ENCODE results near the gene RPS6KA1. TPM values are rescaled to one million over a fixed set of nuclear protein-coding genes. Genes with fewer than 3 reads are reported as not detected.
A peak's percentile ranks its signal among the peaks of the same experiment; 100 is the strongest.
"Not testable (repeated sequence)": the region's sequence is repeated elsewhere in the genome, so short reads cannot be mapped to it uniquely, and the experiment has no call there.

RPS6KA1 gene
- total RNA-seq, 1 experiment from 2014 or later: 85.3 TPM

- Histone ChIP-seq H3K27ac (ENCODE audit: low read length) (no peak overlapping the region), H3K4me1 (ENCODE audit: low read length) (no peaks in the 10 kb centered on the region), H3K79me2 (ENCODE audit: low read length) (no peaks in the 10 kb centered on the region), H4K20me1 (ENCODE audit: insufficient read depth, low read depth, low read length) (no peaks in the 10 kb centered on the region), H3K9me2 (replicated peaks; ENCODE audit: insufficient read depth, low read length) (no peaks in the 10 kb centered on the region), H3K9me3 (ENCODE audit: low read length) (no peaks in the 10 kb centered on the region), H3K4me3 (ENCODE audit: low read length) (no peak overlapping the region), H3K27me3 (ENCODE audit: low read length) (no peaks in the 10 kb centered on the region), H3K36me3 (ENCODE audit: insufficient read depth, low read length) (no peaks in the 10 kb centered on the region), H3K9ac (ENCODE audit: low read length) (no peak overlapping the region), H2AFZ (ENCODE audit: low read length) (no peak overlapping the region), H3K4me2 (ENCODE audit: low read depth, low read length, poor library complexity, severe bottlenecking) (no peak overlapping the region)
- DNase-seq: no peak
Observed at GRCh38 chr1:26581287-26581651, 51.7 kb downstream of the RPS6KA1 start.

- Histone ChIP-seq H3K4me2 (ENCODE audit: low read depth, low read length, poor library complexity, severe bottlenecking) (no peak overlapping the region), H2AFZ (ENCODE audit: low read length) (no peak overlapping the region), H3K9me2 (replicated peaks; ENCODE audit: insufficient read depth, low read length) (no peaks in the 10 kb centered on the region), H3K27me3 (ENCODE audit: low read length) (no peaks in the 10 kb centered on the region), H3K4me1 (ENCODE audit: low read length) (no peaks in the 10 kb centered on the region), H3K4me3 (ENCODE audit: low read length) (no peak overlapping the region), H3K9ac (ENCODE audit: low read length) (no peak overlapping the region), H4K20me1 (ENCODE audit: insufficient read depth, low read depth, low read length) (no peaks in the 10 kb centered on the region), H3K9me3 (ENCODE audit: low read length) (no peaks in the 10 kb centered on the region), H3K79me2 (ENCODE audit: low read length) (no peaks in the 10 kb centered on the region), H3K36me3 (ENCODE audit: insufficient read depth, low read length) (no peaks in the 10 kb centered on the region), H3K27ac (ENCODE audit: low read length) (no peak overlapping the region)
- DNase-seq: no peak
Observed at GRCh38 chr1:26582053-26582835, 52.7 kb downstream of the RPS6KA1 start.

- H3K9me2 ChIP-seq (replicated peaks; ENCODE audit: insufficient read depth, low read length): no peaks in the 10 kb centered on the region
- no peak overlapping the region for H2AFZ ChIP-seq (ENCODE audit: low read length)
- H3K27me3 ChIP-seq (ENCODE audit: low read length): no peaks in the 10 kb centered on the region
- no peak overlapping the region for H3K27ac ChIP-seq (ENCODE audit: low read length)
- no peak for DNase-seq
- H3K9me3 ChIP-seq (ENCODE audit: low read length): no peaks in the 10 kb centered on the region
- no peaks in the 10 kb centered on the region for H3K79me2 ChIP-seq (ENCODE audit: low read length)
- H3K4me2 ChIP-seq (ENCODE audit: low read depth, low read length, poor library complexity, severe bottlenecking): no peak overlapping the region
- H3K4me1 ChIP-seq (ENCODE audit: low read length): no peaks in the 10 kb centered on the region
- H3K4me3 ChIP-seq (ENCODE audit: low read length): no peak overlapping the region
- no peak overlapping the region for H3K9ac ChIP-seq (ENCODE audit: low read length)
- H3K36me3 ChIP-seq (ENCODE audit: insufficient read depth, low read length): no peaks in the 10 kb centered on the region
- H4K20me1 ChIP-seq (ENCODE audit: insufficient read depth, low read depth, low read length): no peaks in the 10 kb centered on the region
Observed at GRCh38 chr1:26582836-26583460, 53.4 kb downstream of the RPS6KA1 start.

GRCh38 chr1:26583646-26584485 is 54.3 kb downstream of the RPS6KA1 start:
- Histone ChIP-seq H2AFZ (ENCODE audit: low read length) (no peak overlapping the region), H3K27me3 (ENCODE audit: low read length) (no peaks in the 10 kb centered on the region), H3K4me3 (ENCODE audit: low read length) (no peak overlapping the region), H3K9me2 (replicated peaks; ENCODE audit: insufficient read depth, low read length) (no peaks in the 10 kb centered on the region), H3K9ac (ENCODE audit: low read length) (no peak overlapping the region), H3K36me3 (ENCODE audit: insufficient read depth, low read length) (no peaks in the 10 kb centered on the region), H3K27ac (ENCODE audit: low read length) (no peak overlapping the region), H3K4me2 (ENCODE audit: low read depth, low read length, poor library complexity, severe bottlenecking) (no peak overlapping the region), H3K9me3 (ENCODE audit: low read length) (peaks cover under 1% of the 10 kb centered on the region), H3K4me1 (ENCODE audit: low read length) (no peaks in the 10 kb centered on the region), H3K79me2 (ENCODE audit: low read length) (no peaks in the 10 kb centered on the region), H4K20me1 (ENCODE audit: insufficient read depth, low read depth, low read length) (no peaks in the 10 kb centered on the region)
- peak; percentile 77 for DNase-seq

- H3K9me2 ChIP-seq (replicated peaks; ENCODE audit: insufficient read depth, low read length); H3K4me3 ChIP-seq (ENCODE audit: low read length); H3K36me3 ChIP-seq (ENCODE audit: insufficient read depth, low read length); H3K9me3 ChIP-seq (ENCODE audit: low read length); H3K27me3 ChIP-seq (ENCODE audit: low read length); H3K27ac ChIP-seq (ENCODE audit: low read length); DNase-seq; H4K20me1 ChIP-seq (ENCODE audit: insufficient read depth, low read depth, low read length); H3K9ac ChIP-seq (ENCODE audit: low read length); H3K79me2 ChIP-seq (ENCODE audit: low read length); H3K4me2 ChIP-seq (ENCODE audit: low read depth, low read length, poor library complexity, severe bottlenecking); H3K4me1 ChIP-seq (ENCODE audit: low read length); H2AFZ ChIP-seq (ENCODE audit: low read length): not testable (repeated sequence)
Observed at GRCh38 chr1:26584588-26584987, 55.0 kb downstream of the RPS6KA1 start.

- no peak overlapping the region for H3K4me3 ChIP-seq (ENCODE audit: low read length)
- no peak overlapping the region for H3K9ac ChIP-seq (ENCODE audit: low read length)
- H3K4me2 ChIP-seq (ENCODE audit: low read depth, low read length, poor library complexity, severe bottlenecking): no peak overlapping the region
Observed at GRCh38 chr1:26585471-26585870, 55.9 kb downstream of the RPS6KA1 start.

GRCh38 chr1:26593385-26593784 is 63.8 kb downstream of the RPS6KA1 start:
- no peak overlapping the region for H3K27ac ChIP-seq (ENCODE audit: low read length)
- H3K27me3 ChIP-seq (ENCODE audit: low read length): no peaks in the 10 kb centered on the region
- no peaks in the 10 kb centered on the region for H4K20me1 ChIP-seq (ENCODE audit: insufficient read depth, low read depth, low read length)
- no peak overlapping the region for H3K4me2 ChIP-seq (ENCODE audit: low read depth, low read length, poor library complexity, severe bottlenecking)
- no peak overlapping the region for H3K4me3 ChIP-seq (ENCODE audit: low read length)
- H2AFZ ChIP-seq (ENCODE audit: low read length): no peak overlapping the region
- H3K9me3 ChIP-seq (ENCODE audit: low read length): peaks cover 4% of the 10 kb centered on the region
- H3K36me3 ChIP-seq (ENCODE audit: insufficient read depth, low read length): no peaks in the 10 kb centered on the region
- no peak for DNase-seq
- H3K9ac ChIP-seq (ENCODE audit: low read length): no peak overlapping the region
- H3K79me2 ChIP-seq (ENCODE audit: low read length): no peaks in the 10 kb centered on the region
- H3K9me2 ChIP-seq (replicated peaks; ENCODE audit: insufficient read depth, low read length): no peaks in the 10 kb centered on the region
- no peaks in the 10 kb centered on the region for H3K4me1 ChIP-seq (ENCODE audit: low read length)

More at GRCh38 chr1:26585471-26585870, 55.9 kb downstream of the RPS6KA1 start:
- no peak overlapping the region for H3K27ac ChIP-seq (ENCODE audit: low read length)
- H3K36me3 ChIP-seq (ENCODE audit: insufficient read depth, low read length): no peaks in the 10 kb centered on the region
- no peaks in the 10 kb centered on the region for H3K79me2 ChIP-seq (ENCODE audit: low read length)
- H3K9me3 ChIP-seq (ENCODE audit: low read length): peaks cover 4% of the 10 kb centered on the region
- H4K20me1 ChIP-seq (ENCODE audit: insufficient read depth, low read depth, low read length): no peaks in the 10 kb centered on the region
- no peak overlapping the region for H2AFZ ChIP-seq (ENCODE audit: low read length)
- DNase-seq: no peak
- H3K27me3 ChIP-seq (ENCODE audit: low read length): no peaks in the 10 kb centered on the region
- H3K4me1 ChIP-seq (ENCODE audit: low read length): no peaks in the 10 kb centered on the region
- H3K9me2 ChIP-seq (replicated peaks; ENCODE audit: insufficient read depth, low read length): no peaks in the 10 kb centered on the region

- H3K9me2 ChIP-seq (replicated peaks; ENCODE audit: insufficient read depth, low read length); H3K9ac ChIP-seq (ENCODE audit: low read length): not testable (repeated sequence)
Observed at GRCh38 chr1:26594593-26594992, 65.0 kb downstream of the RPS6KA1 start.

More at GRCh38 chr1:26594593-26594992, 65.0 kb downstream of the RPS6KA1 start:
- H2AFZ ChIP-seq (ENCODE audit: low read length); DNase-seq; H3K4me2 ChIP-seq (ENCODE audit: low read depth, low read length, poor library complexity, severe bottlenecking); H3K36me3 ChIP-seq (ENCODE audit: insufficient read depth, low read length); H3K4me3 ChIP-seq (ENCODE audit: low read length); H3K27ac ChIP-seq (ENCODE audit: low read length); H4K20me1 ChIP-seq (ENCODE audit: insufficient read depth, low read depth, low read length); H3K9me3 ChIP-seq (ENCODE audit: low read length); H3K27me3 ChIP-seq (ENCODE audit: low read length); H3K79me2 ChIP-seq (ENCODE audit: low read length); H3K4me1 ChIP-seq (ENCODE audit: low read length): not testable (repeated sequence)
